Measurements from ENCODE around the gene FUBP3. TPM values are rescaled to one million over a fixed set of nuclear protein-coding genes. Genes with fewer than 3 reads are reported as not detected.

Gene FUBP3
- total RNA-seq, 6 experiments from 2014 or later: 60.6 to 65.9 (median 63.1) TPM

DNA sequence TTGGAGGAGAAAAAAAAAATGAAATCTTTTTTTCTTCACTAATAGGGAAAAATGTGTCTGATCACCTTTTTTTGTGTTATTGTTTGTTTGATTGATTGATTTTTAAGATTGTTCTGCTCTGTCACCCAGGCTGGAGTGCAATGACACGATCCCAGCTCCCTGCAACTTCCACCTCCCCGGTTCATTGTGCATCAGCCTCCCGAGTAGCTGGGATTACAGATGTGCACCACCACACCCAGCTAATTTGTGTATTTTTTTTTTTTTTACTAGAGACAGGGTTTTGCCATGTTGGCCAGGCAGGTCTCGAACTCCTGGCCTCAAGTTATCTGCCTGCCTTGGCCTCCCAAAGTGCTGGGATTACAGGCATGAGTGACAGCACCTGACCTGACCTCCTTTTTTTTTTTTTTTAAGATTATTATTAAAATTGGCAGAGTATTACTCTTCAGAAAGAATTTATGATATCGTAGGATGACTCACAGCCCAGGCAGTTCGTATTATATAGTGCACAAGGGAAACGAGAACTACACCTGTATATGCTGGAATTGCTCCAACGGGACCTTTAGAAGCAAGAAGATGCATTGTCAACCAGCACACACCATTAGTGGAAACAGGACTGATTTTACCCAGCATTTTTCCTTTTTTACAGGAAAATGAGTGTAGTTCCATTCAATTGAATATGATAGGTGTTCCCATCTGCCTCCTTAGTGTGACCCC is 27.7 kb downstream of the FUBP3 start:
- Mint-ChIP-seq H3K27ac (no peak overlapping the region), H3K9me3 (no peaks in the 10 kb centered on the region), H3K27me3 (ENCODE audit: insufficient read depth) (no peaks in the 10 kb centered on the region), H3K4me3 (no peak overlapping the region), H3K4me1 (ENCODE audit: low read depth) (peaks cover 8% of the 10 kb centered on the region; the same call in 1 of the 2 replicates), H3K36me3 (ENCODE audit: low read depth) (peaks cover 29% of the 10 kb centered on the region)
- no peak for TF ChIP-seq CTCF (IDR thresholded peaks at IDR 0.05)
- DNase-seq: no peak

DNA sequence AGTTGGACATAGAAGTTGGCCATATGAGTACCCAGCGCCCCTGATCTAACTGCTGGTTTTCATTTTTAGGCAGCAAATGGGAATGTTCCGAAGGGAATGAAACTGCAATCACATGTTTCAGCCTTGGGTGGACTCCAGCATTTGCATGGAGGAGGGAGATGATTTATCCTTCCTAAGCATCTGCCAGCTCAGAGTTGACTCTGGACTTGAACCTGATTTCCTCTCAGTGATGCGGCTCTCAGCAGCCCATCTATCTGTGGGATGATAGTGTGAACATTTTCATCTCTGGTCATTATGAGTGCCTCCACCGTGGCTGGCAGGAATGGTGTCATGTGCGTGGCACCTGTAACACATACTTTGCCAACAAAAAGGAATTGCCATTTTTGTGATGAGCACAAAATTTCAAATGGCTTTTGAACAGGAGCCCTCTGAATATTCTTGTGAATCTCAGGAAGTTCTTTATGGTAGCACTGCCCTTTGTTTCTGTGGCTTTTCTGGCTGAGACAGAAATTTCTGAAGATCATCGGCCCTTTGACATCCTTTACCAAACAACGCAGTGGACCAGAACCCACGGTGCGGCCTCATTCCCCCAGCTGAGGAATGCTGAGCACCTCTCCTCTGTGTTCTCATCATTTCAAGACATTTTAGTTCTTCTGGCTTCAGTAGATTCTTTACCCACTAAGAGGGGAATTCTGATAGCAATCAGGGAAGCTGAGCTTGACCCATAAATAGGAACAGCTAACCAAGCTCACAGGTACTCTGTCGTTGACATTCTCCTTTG is 28.5 kb downstream of the FUBP3 start:
- no peak overlapping the region for H3K4me3 Mint-ChIP-seq
- H3K27me3 Mint-ChIP-seq (ENCODE audit: insufficient read depth): no peaks in the 10 kb centered on the region

DNA sequence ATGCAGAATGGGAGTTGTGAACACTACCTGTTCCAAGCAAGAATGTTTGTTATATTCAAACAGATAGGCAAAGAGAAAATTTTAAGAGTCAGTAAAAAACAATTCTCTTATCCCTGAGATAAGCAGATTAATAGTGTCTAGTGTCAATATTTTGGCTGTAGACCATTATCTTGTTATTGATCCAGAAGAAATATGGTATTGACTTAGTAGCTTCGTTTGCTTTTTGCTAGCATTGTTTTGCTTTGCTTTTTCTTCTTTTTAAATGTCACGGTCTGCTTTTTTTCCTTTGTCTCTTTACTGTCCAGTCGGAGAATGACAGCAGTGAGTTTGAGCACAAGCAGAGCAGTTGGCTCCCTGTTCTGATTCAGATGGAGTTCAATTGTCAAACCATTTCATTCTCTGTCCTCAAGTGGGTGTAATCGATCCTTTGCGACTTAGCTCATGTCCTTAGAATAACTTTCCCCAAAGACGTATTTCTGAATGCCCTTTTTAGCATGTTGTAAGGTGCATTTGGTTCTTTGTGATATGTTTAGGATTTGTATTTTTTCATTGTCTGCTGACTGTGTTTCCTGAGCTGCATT is 29.3 kb downstream of the FUBP3 start:
- H3K27me3 Mint-ChIP-seq (ENCODE audit: insufficient read depth): no peaks in the 10 kb centered on the region
- H3K9me3 Mint-ChIP-seq: no peaks in the 10 kb centered on the region
- peaks cover 23% of the 10 kb centered on the region for H3K36me3 Mint-ChIP-seq (ENCODE audit: low read depth)
- no peak for TF ChIP-seq CTCF (IDR thresholded peaks at IDR 0.05)
- DNase-seq: no peak
- H3K4me3 Mint-ChIP-seq: no peak overlapping the region
- H3K27ac Mint-ChIP-seq: no peak overlapping the region; the same call in 1 of the 2 replicates
- peaks cover 8% of the 10 kb centered on the region; the same call in 1 of the 2 replicates for H3K4me1 Mint-ChIP-seq (ENCODE audit: low read depth)

More for the DNA sequence above, 28.5 kb downstream of the FUBP3 start:
- no peak for DNase-seq
- H3K36me3 Mint-ChIP-seq (ENCODE audit: low read depth): peaks cover 27% of the 10 kb centered on the region
- no peak for TF ChIP-seq CTCF (IDR thresholded peaks at IDR 0.05)
- peaks cover 8% of the 10 kb centered on the region; the same call in 1 of the 2 replicates for H3K4me1 Mint-ChIP-seq (ENCODE audit: low read depth)
- H3K9me3 Mint-ChIP-seq: no peaks in the 10 kb centered on the region
- H3K27ac Mint-ChIP-seq: no peak overlapping the region

GRCh38 chr9:130609163-130609562 is 29.8 kb downstream of the FUBP3 start:
- H3K27ac Mint-ChIP-seq: no peak overlapping the region; the same call in 1 of the 2 replicates
- no peak overlapping the region for H3K4me3 Mint-ChIP-seq
- DNase-seq: no peak
- H3K4me1 Mint-ChIP-seq (ENCODE audit: low read depth): peaks cover 8% of the 10 kb centered on the region; the same call in 1 of the 2 replicates
- H3K27me3 Mint-ChIP-seq (ENCODE audit: insufficient read depth): no peaks in the 10 kb centered on the region
- TF ChIP-seq CTCF (IDR thresholded peaks at IDR 0.05): no peak
- no peaks in the 10 kb centered on the region for H3K9me3 Mint-ChIP-seq
- peaks cover 18% of the 10 kb centered on the region for H3K36me3 Mint-ChIP-seq (ENCODE audit: low read depth)

- Mint-ChIP-seq H3K4me3 (no peak overlapping the region), H3K4me1 (ENCODE audit: low read depth) (peaks cover 8% of the 10 kb centered on the region; the same call in 1 of the 2 replicates), H3K36me3 (ENCODE audit: low read depth) (peaks cover 24% of the 10 kb centered on the region), H3K27me3 (ENCODE audit: insufficient read depth) (no peaks in the 10 kb centered on the region), H3K9me3 (no peaks in the 10 kb centered on the region), H3K27ac (no peak overlapping the region)
- no peak for DNase-seq
- TF ChIP-seq CTCF (IDR thresholded peaks at IDR 0.05): no peak
Observed at GRCh38 chr9:130610862-130611707, 31.7 kb downstream of the FUBP3 start.

Measured in HFFc6 (cell line).